ENCODE data around the gene UGT1A1.

UGT1A1 gene

GRCh38 chr2:233796254-233796653, 36.2 kb downstream of the UGT1A1 start:
- DNase-seq (ENCODE audit: low read depth) = no peak
- TF ChIP-seq, protein P1, sequence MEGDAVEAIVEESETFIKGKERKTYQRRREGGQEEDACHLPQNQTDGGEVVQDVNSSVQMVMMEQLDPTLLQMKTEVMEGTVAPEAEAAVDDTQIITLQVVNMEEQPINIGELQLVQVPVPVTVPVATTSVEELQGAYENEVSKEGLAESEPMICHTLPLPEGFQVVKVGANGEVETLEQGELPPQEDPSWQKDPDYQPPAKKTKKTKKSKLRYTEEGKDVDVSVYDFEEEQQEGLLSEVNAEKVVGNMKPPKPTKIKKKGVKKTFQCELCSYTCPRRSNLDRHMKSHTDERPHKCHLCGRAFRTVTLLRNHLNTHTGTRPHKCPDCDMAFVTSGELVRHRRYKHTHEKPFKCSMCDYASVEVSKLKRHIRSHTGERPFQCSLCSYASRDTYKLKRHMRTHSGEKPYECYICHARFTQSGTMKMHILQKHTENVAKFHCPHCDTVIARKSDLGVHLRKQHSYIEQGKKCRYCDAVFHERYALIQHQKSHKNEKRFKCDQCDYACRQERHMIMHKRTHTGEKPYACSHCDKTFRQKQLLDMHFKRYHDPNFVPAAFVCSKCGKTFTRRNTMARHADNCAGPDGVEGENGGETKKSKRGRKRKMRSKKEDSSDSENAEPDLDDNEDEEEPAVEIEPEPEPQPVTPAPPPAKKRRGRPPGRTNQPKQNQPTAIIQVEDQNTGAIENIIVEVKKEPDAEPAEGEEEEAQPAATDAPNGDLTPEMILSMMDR (conservative IDR thresholded peaks at IDR 0.05; ENCODE audit: low read depth, low read length) = no peak
- H3K4me3 ChIP-seq (ENCODE audit: low read depth, low read length) = no peak overlapping the region

GRCh38 chr2:233798335-233799086, 38.4 kb downstream of the UGT1A1 start:
- DNase-seq (ENCODE audit: low read depth) = no peak
- H3K4me3 ChIP-seq (ENCODE audit: low read depth, low read length) = no peak overlapping the region

DNA sequence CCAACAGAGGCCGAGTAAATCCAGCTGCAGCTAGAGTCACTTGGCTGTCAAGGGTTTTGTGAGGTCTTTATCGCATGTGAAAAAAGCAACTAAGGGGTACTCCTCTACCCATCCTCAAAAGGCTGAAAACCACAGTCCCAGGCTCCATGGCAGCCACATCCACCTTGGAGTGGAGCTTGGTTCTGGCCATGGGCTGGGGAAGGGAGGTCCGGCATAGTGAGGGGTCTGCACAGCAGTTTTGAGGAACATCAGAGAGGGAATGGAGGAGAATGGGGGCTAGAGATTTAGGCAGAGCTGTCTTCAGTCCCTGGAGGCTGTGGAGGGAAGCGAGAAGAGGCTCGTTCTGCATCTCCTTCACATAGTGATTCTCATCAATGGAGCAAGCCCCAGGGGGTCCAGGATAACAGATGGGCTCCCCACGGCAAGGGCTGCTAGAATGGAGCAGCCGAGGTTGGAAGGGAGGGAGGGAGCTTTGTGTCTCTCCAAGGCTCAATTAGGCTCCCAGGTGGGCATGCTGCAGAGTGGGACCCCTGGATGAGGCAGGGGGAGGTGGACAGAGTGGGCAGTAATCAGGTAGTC, 39.1 kb downstream of the UGT1A1 start:
- no peak overlapping the region for H3K4me3 ChIP-seq (ENCODE audit: low read depth, low read length)
- TF ChIP-seq, protein P1 (conservative IDR thresholded peaks at IDR 0.05; ENCODE audit: low read depth, low read length) = no peak
- no peak for DNase-seq (ENCODE audit: low read depth)

More at GRCh38 chr2:233798335-233799086, 38.4 kb downstream of the UGT1A1 start:
- TF ChIP-seq, protein P1 (conservative IDR thresholded peaks at IDR 0.05; ENCODE audit: low read depth, low read length) = no peak

DNA sequence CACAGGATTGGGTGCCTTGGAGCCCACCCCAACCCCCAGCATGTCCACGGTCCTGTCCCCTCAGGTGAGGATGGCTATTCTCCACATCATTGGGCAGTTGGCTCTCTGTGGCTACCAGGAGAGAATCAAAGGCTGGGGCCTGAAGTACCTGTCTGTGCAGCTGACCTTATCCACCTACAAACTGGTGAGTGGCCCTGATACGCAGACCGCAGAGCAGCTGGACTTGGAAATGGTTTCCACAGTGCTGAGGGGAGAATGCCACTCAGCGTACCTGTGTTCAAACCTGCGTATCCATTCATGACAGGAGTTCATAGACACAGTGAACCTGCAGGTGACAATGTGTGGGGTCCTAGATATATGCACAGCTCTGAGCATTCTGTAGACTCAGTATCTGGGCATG, 39.6 kb downstream of the UGT1A1 start:
- TF ChIP-seq, protein P1 (conservative IDR thresholded peaks at IDR 0.05; ENCODE audit: low read depth, low read length) = no peak
- no peak for DNase-seq (ENCODE audit: low read depth)
- no peak overlapping the region for H3K4me3 ChIP-seq (ENCODE audit: low read depth, low read length)

DNA sequence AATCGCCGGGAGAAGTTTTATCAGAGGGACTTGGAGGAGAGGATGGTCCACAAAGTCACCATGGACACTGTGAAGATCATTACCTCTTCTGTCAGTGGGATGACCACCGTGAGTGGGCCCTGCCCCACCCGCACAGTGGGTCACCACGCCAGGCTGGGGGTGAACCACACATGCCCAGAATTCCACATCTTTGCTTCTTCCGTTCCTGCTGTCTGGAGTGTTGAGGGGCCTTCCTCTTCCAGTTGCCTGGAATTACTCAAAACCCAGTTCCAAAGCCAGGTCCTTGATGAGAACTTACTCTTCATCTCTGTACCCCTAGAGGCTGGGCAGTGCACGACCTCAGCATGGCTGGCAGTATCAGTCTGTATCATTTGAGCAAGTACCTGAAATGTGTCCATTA, 40.1 kb downstream of the UGT1A1 start:
- no peak overlapping the region for H3K4me3 ChIP-seq (ENCODE audit: low read depth, low read length)
- DNase-seq (ENCODE audit: low read depth) = no peak
- TF ChIP-seq, protein P1 (conservative IDR thresholded peaks at IDR 0.05; ENCODE audit: low read depth, low read length) = no peak

- DNase-seq (ENCODE audit: low read depth) = peak; percentile 11
- TF ChIP-seq, protein P1 (conservative IDR thresholded peaks at IDR 0.05; ENCODE audit: low read depth, low read length) = no peak
- no peak overlapping the region for H3K4me3 ChIP-seq (ENCODE audit: low read depth, low read length)
Measured at GRCh38 chr2:233801357-233802131, 41.5 kb downstream of the UGT1A1 start.
